HG03103 (cell line): Measurements from ENCODE around the gene PIK3CB.
"Not testable (repeated sequence)": the region's sequence is repeated elsewhere in the genome, so short reads cannot be mapped to it uniquely, and the experiment has no call there.

Experiments
- ATAC-seq: cut with Tn5 transposase; IDR thresholded peaks from one replicate; pipeline ENCODE4 v1.9.1; 2021; ENCODE audit warnings: low read depth; ENCODE audit not compliant: unreplicated experiment

The PIK3CB gene

GRCh38 chr3:138638641-138639040 lies 196.1 kb downstream of the PIK3CB start:
- no peak for ATAC-seq

- ATAC-seq = no peak
Measured at GRCh38 chr3:138629526-138629925, 205.2 kb downstream of the PIK3CB start.

- no peak for ATAC-seq
Measured at GRCh38 chr3:138625707-138626365, 208.9 kb downstream of the PIK3CB start.

- no peak for ATAC-seq
Measured at GRCh38 chr3:138624518-138624917, 210.2 kb downstream of the PIK3CB start.

GRCh38 chr3:138620431-138620830 lies 214.3 kb downstream of the PIK3CB start:
- no peak for ATAC-seq

- no peak for ATAC-seq
Measured at GRCh38 chr3:138615462-138615861, 219.3 kb downstream of the PIK3CB start.

- no peak for ATAC-seq
Measured at GRCh38 chr3:138609898-138610266, 224.8 kb downstream of the PIK3CB start.

- ATAC-seq = peak; percentile 59
Measured at GRCh38 chr3:138608322-138609135, 226.2 kb downstream of the PIK3CB start, which contains the start of gene FAIM. TSS of gene FAIM (plus strand) at chr3:138608771. CDS start at chr3:138619727, 10,956 bp downstream.

- not testable (repeated sequence) for ATAC-seq
Measured at GRCh38 chr3:138604106-138604595, 230.6 kb downstream of the PIK3CB start.
